RWPE2 (cell line): ENCODE measurements around the gene ASB10.

Experiments
- ATAC-seq: fragments of 200-7000 bp; cut with Tn5 transposase; 3 replicates; pipeline ENCODE4 v1.9.1; 2021; ENCODE audit warnings: low read depth
- DNase-seq: peaks from one replicate; pipeline ENCODE4 v3.0.0-alpha.2; 2020; ENCODE audit warnings: low spot score
- H3K27ac ChIP-seq: fragments of 450-650 bp; 2 replicates; pipeline ENCODE4 v1.5.1; 2017; ENCODE audit warnings: mild to moderate bottlenecking; ENCODE audit not compliant: poor library complexity, severe bottlenecking
- H3K27me3 ChIP-seq: fragments of 250-450 bp; sonication (Bioruptor Pico); 2 replicates; pipeline ENCODE4 v1.5.1; 2021; ENCODE audit warnings: mild to moderate bottlenecking, moderate library complexity; ENCODE audit not compliant: insufficient read depth, poor library complexity, severe bottlenecking
- H3K36me3 ChIP-seq: fragments of 250-450 bp; sonication (Bioruptor Pico); 2 replicates; pipeline ENCODE4 v1.5.1; 2020; ENCODE audit warnings: low read depth, mild to moderate bottlenecking, moderate library complexity
- H3K4me1 ChIP-seq: fragments of 250-450 bp; sonication (Bioruptor Pico); 2 replicates; pipeline ENCODE4 v1.5.1; 2021; ENCODE audit warnings: mild to moderate bottlenecking, moderate library complexity; ENCODE audit not compliant: insufficient read depth, poor library complexity, severe bottlenecking
- H3K4me3 ChIP-seq: fragments of 250-450 bp; sonication (Bioruptor Pico); 2 replicates; pipeline ENCODE4 v1.5.1; 2021; ENCODE audit warnings: mild to moderate bottlenecking, moderate library complexity; ENCODE audit not compliant: severe bottlenecking
- H3K9me3 ChIP-seq: fragments of 250-450 bp; sonication (Bioruptor Pico); 2 replicates; pipeline ENCODE4 v1.5.1; 2021; ENCODE audit warnings: mild to moderate bottlenecking, moderate library complexity; ENCODE audit not compliant: severe bottlenecking
- TF ChIP-seq, protein P1 (sequence below): fragments of 450-650 bp; IDR thresholded peaks from one replicate; pipeline ENCODE4 v1.5.1; 2017; ENCODE audit warnings: mild to moderate bottlenecking, moderate library complexity; ENCODE audit not compliant: poor library complexity, severe bottlenecking

ASB10 gene

DNA sequence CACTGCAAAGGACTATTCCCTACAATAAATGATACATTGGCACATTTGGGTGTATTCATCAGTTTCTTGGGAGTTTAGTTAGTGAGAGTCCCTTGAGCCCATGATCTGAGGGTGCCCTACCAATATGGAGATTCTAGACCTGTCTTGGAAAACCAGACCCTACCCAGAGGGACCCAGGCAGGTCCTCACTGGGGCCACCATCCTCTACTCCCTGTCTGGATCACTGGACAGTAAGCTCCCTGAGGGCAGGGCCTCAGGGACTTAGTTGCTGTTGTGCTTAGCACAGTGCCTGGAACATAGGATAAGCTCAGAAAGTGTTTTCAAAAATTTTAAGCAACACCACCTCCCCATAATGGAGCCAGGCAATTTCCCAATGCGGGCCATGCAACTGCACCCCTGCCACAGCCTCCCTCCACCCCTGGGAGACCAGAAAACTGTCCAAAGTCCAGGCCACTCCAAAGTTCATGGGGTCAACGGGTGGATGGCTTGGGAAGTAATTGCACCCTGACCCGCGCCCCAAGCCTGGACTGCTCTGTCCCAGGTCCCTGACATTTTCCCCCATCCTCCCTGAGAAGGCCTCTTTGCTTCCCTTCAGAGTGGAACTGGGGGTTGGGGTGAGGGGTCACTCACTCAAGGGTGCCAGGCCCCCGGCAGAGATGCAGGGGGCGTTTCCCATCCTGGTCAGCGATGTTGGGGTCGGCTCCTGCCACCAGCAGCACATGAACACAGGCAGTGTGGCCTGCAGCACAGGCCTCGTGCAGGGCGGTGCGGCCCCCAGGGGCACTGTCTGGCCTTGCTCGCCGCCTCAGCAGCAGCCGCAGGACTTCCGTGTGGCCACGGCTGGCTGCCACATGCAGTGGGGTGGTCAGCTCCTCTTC lies 1.0 kb downstream of the ASB10 start:
- H3K9me3 ChIP-seq, result no peaks in the 10 kb centered on the region
- no peaks in the 10 kb centered on the region for H3K36me3 ChIP-seq
- no peak for ATAC-seq
- TF ChIP-seq, protein P1, sequence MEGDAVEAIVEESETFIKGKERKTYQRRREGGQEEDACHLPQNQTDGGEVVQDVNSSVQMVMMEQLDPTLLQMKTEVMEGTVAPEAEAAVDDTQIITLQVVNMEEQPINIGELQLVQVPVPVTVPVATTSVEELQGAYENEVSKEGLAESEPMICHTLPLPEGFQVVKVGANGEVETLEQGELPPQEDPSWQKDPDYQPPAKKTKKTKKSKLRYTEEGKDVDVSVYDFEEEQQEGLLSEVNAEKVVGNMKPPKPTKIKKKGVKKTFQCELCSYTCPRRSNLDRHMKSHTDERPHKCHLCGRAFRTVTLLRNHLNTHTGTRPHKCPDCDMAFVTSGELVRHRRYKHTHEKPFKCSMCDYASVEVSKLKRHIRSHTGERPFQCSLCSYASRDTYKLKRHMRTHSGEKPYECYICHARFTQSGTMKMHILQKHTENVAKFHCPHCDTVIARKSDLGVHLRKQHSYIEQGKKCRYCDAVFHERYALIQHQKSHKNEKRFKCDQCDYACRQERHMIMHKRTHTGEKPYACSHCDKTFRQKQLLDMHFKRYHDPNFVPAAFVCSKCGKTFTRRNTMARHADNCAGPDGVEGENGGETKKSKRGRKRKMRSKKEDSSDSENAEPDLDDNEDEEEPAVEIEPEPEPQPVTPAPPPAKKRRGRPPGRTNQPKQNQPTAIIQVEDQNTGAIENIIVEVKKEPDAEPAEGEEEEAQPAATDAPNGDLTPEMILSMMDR, result no peak
- peaks cover 15% of the 10 kb centered on the region for H3K27me3 ChIP-seq
- H3K27ac ChIP-seq, result no peak overlapping the region
- H3K4me3 ChIP-seq, result no peak overlapping the region
- H3K4me1 ChIP-seq, result no peaks in the 10 kb centered on the region
- no peak for DNase-seq

DNA sequence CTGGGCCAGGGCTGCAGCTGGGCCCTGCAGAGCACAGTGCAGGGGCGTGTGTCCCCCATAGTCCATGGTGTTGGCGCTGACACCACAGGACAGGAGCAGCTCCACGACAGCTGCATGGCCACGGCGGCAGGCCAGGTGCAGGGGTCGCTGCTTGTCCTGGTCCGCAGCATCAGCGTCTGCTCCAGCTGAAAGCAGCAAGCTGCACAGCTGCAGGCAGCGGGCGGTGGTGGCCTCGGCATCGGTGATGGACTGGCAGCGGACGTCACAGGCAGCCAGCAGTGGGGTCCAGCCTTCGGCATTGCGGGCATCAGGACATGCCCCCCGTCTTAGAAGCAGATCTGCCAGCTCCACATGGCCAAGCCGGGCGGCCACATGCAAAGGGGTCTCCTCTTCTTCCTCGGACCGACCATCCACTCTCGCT lies 6.0 kb downstream of the ASB10 start:
- TF ChIP-seq, protein P1, result no peak
- H3K27ac ChIP-seq, result no peak overlapping the region
- H3K9me3 ChIP-seq, result no peaks in the 10 kb centered on the region
- ATAC-seq, result no peak
- H3K4me3 ChIP-seq, result no peak overlapping the region
- H3K36me3 ChIP-seq, result no peaks in the 10 kb centered on the region
- no peaks in the 10 kb centered on the region for H3K4me1 ChIP-seq
- no peaks in the 10 kb centered on the region for H3K27me3 ChIP-seq
- no peak for DNase-seq

DNA sequence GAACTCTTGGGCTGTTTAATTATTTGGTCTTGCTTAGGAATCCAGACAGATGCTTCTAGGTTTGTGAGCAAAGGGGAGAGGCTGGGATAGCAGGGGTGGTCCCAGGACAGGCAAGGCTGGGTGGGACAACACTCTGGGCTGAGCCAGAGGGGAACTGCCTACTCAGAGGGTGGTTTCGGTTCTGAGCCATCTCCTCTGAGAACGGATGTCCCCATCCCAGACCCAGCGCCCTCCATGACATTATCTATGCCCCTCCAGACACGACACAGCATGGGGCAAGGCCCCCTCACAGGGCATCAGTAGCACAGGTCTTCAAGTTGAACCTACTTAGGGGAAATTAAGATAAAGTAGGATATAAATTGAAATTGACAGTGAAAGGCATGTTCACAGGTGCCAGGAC lies 7.1 kb downstream of the ASB10 start:
- Histone ChIP-seq H3K4me3 (no peak overlapping the region), H3K27me3 (no peaks in the 10 kb centered on the region), H3K27ac (no peak overlapping the region), H3K36me3 (no peaks in the 10 kb centered on the region), H3K4me1 (no peaks in the 10 kb centered on the region), H3K9me3 (no peaks in the 10 kb centered on the region)
- ATAC-seq, result no peak
- DNase-seq, result no peak
- TF ChIP-seq, protein P1, result no peak

DNA sequence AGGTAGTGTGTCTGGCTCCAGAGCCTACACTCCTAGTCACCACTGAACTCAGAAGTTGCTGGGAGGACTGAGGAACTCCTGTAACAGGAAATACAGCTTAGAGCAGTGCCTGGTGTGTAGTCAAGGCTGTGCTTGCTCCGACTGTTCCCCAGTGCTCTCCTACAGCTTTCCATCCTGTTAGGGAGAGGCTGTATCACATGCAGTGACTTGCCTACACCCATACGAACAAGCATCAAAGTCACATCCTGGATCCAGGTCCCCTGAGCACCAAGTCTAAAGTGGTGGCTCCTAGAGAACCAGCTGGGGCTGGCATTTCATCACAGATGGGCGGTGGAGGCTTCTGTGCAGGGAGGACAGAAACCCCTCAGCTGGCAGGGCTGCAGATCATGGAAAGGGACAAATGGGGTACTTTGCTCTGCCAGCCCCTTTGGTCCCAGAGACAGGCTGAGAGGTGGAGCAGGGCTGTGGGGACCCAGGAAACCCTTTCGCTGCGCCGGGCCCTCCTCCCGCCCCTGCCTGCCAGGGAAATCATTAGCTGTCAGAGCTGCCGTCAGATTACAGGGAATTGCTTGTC lies 7.7 kb downstream of the ASB10 start:
- ATAC-seq, result no peak
- TF ChIP-seq, protein P1, result no peak
- no peaks in the 10 kb centered on the region for H3K36me3 ChIP-seq
- H3K4me3 ChIP-seq, result no peak overlapping the region
- H3K9me3 ChIP-seq, result no peaks in the 10 kb centered on the region
- H3K4me1 ChIP-seq, result no peaks in the 10 kb centered on the region
- H3K27me3 ChIP-seq, result peaks cover 1% of the 10 kb centered on the region
- H3K27ac ChIP-seq, result no peak overlapping the region
- no peak for DNase-seq

DNA sequence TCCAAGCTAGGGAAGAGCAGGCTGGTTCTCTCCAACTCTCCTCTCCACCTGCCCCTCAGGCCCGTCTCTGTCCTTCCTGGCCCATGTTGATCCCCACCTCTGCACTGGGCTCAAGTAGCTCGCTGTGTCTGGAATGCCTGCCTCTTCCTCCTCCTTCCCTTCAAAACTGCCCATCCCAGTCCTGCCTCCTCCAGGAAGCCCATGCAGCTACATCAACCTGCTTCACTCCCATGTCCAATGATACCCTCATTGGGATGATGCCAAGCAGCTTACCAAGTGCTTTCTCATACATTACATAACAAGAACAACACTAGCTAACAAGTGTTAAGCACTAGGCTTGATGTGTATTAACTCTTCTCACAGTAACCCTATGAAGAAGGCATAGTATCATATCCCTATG lies 8.2 kb downstream of the ASB10 start:
- Histone ChIP-seq H3K27ac (no peak overlapping the region), H3K27me3 (peaks cover 5% of the 10 kb centered on the region), H3K4me3 (no peak overlapping the region), H3K4me1 (no peaks in the 10 kb centered on the region), H3K36me3 (no peaks in the 10 kb centered on the region), H3K9me3 (no peaks in the 10 kb centered on the region)
- ATAC-seq (no peak), DNase-seq (no peak)
- TF ChIP-seq, protein P1, result no peak
